ENCODE measurements around the gene DDX23. TPM values are rescaled to one million over a fixed set of nuclear protein-coding genes. Genes with fewer than 3 reads are reported as not detected.

The DDX23 gene
- polyA plus RNA-seq, 1 of the 3 experiments (the other 2 are of a cell fraction) = 50.4 TPM

DNA sequence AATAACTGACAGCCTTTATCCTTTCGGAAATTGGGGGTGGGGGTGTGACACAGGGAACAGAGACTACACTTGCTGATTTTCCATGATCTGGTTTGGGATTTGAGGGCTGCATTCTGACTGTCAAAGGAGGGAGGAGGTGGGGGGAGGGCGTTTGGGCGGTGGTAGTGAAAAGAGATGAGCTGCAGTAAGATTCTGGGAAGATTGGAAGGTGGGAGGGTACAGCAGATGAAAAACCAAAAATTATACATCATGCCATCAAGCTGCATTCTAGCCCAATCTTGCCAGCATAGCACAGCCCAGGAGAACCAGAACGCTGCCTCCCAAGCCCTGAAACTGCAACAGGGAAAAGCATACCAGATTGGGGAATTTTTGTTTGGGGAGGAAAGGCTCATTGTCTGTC is 11.3 kb upstream of the DDX23 start:
- H3K9ac ChIP-seq = no peak overlapping the region
- DNase-seq = no peak
- no peaks in the 10 kb centered on the region for H3K9me2 ChIP-seq
- H4K20me1 ChIP-seq (ENCODE audit: insufficient read depth) = no peaks in the 10 kb centered on the region
- no peaks in the 10 kb centered on the region for H3K79me2 ChIP-seq (ENCODE audit: insufficient read depth)
- no peak overlapping the region for H2AFZ ChIP-seq (ENCODE audit: low read depth)
- no peak overlapping the region for H3K4me3 ChIP-seq (ENCODE audit: low read depth in 2 of 2, low read length in 1 of 2)
- H3K9me3 ChIP-seq = no peaks in the 10 kb centered on the region
- H3K36me3 ChIP-seq (replicated peaks in 1 of 2; ENCODE audit: control insufficient read depth in 1 of 2, insufficient read depth in 2 of 2, low read length in 1 of 2) = no peaks in the 10 kb centered on the region
- 54% methylated on average over 4 of the region's 4 CpGs for WGBS (ENCODE audit: low lambda C conversion rate)
- peaks cover 16% of the 10 kb centered on the region for H3K27me3 ChIP-seq (ENCODE audit: insufficient read depth)
- no peak overlapping the region for H3K4me2 ChIP-seq
- H3F3A ChIP-seq (replicated peaks; ENCODE audit: insufficient read depth) = no peaks in the 10 kb centered on the region
- no peak overlapping the region for H3K27ac ChIP-seq (ENCODE audit: low read depth in 2 of 2, low read length in 1 of 2)
- ChIA-PET CTCF (interaction anchor here (8.1 to 34.8 kb wide), 2 partner anchors 10 to 22 kb away, joined by 95 to 667 read pairs; partner anchors contain the start of gene DDX23), POLR2A (no interaction called here)
- TF ChIP-seq NFIC (IDR thresholded peaks at IDR 0.05; ENCODE audit: borderline replicate concordance) (no peak), FOXM1 (IDR thresholded peaks at IDR 0.05; ENCODE audit: low read depth) (no peak), RAD21 (IDR thresholded peaks at IDR 0.05; ENCODE audit: low read length) (no peak), MEF2A (IDR thresholded peaks at IDR 0.05; ENCODE audit: borderline replicate concordance, low read depth) (no peak), GATA2 (CRISPR knock-in tag; IDR thresholded peaks at IDR 0.05) (no peak), RXRA (IDR thresholded peaks at IDR 0.05; ENCODE audit: borderline replicate concordance, low read depth) (no peak), CHD2 (IDR thresholded peaks at IDR 0.05; ENCODE audit: low read length, partially characterized antibody) (no peak), FOXJ3 (CRISPR knock-in tag; IDR thresholded peaks at IDR 0.05) (no peak), EP300 (IDR thresholded peaks at IDR 0.05; ENCODE audit: borderline replicate concordance in 1 of 2, low read depth in 1 of 2, low read length in 1 of 2) (no peak), FOSL2 (IDR thresholded peaks at IDR 0.05; ENCODE audit: borderline replicate concordance, low read depth) (no peak)
- TF ChIP-seq, protein P1, sequence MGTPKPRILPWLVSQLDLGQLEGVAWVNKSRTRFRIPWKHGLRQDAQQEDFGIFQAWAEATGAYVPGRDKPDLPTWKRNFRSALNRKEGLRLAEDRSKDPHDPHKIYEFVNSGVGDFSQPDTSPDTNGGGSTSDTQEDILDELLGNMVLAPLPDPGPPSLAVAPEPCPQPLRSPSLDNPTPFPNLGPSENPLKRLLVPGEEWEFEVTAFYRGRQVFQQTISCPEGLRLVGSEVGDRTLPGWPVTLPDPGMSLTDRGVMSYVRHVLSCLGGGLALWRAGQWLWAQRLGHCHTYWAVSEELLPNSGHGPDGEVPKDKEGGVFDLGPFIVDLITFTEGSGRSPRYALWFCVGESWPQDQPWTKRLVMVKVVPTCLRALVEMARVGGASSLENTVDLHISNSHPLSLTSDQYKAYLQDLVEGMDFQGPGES (IDR thresholded peaks at IDR 0.05; ENCODE audit: low read depth, low read length) = no peak
- TF ChIP-seq, protein P2, sequence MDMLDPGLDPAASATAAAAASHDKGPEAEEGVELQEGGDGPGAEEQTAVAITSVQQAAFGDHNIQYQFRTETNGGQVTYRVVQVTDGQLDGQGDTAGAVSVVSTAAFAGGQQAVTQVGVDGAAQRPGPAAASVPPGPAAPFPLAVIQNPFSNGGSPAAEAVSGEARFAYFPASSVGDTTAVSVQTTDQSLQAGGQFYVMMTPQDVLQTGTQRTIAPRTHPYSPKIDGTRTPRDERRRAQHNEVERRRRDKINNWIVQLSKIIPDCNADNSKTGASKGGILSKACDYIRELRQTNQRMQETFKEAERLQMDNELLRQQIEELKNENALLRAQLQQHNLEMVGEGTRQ (IDR thresholded peaks at IDR 0.05; ENCODE audit: borderline replicate concordance, low read depth, low read length) = no peak
- TF ChIP-seq, protein P3, sequence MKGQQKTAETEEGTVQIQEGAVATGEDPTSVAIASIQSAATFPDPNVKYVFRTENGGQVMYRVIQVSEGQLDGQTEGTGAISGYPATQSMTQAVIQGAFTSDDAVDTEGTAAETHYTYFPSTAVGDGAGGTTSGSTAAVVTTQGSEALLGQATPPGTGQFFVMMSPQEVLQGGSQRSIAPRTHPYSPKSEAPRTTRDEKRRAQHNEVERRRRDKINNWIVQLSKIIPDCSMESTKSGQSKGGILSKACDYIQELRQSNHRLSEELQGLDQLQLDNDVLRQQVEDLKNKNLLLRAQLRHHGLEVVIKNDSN (IDR thresholded peaks at IDR 0.05; ENCODE audit: borderline replicate concordance, low read depth) = no peak
- H3K4me1 ChIP-seq (ENCODE audit: control insufficient read depth in 1 of 2, insufficient read depth in 2 of 2, low read depth in 1 of 2, low read length in 1 of 2) = peaks cover 0 to 9% of the 10 kb centered on the region in 2 experiments; a peak in 1 of 4 replicates

DNA sequence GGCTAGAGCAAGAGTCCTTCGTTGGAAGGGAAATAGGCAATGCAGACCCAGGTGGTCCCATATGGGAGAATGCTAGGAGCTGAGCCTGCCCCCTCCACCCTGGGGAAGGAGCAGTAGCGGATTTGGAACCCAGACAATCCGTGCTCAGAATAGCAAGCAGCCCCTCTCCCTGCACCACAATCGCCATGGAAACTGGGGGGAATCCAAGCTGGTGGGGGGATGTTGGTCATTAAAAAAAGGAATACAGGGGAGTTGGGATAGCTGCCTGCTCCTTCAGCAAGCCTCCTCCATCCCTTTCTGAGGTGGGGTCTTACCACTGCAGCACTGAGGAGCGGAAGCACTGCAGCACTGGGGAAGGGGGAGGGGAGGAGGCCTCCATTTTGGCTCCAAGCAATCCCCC is 10.8 kb upstream of the DDX23 start:
- no peak for DNase-seq
- ChIA-PET POLR2A (no interaction called here), CTCF (interaction anchor here (8.1 to 34.8 kb wide), 2 partner anchors 10 to 23 kb away, joined by 95 to 667 read pairs; partner anchors contain the start of gene DDX23)
- H3K36me3 ChIP-seq (replicated peaks in 1 of 2; ENCODE audit: control insufficient read depth in 1 of 2, insufficient read depth in 2 of 2, low read length in 1 of 2) = no peaks in the 10 kb centered on the region
- peaks cover 16% of the 10 kb centered on the region for H3K27me3 ChIP-seq (ENCODE audit: insufficient read depth)
- no peak overlapping the region for H3K4me3 ChIP-seq (ENCODE audit: low read depth in 2 of 2, low read length in 1 of 2)
- TF ChIP-seq, protein P4, sequence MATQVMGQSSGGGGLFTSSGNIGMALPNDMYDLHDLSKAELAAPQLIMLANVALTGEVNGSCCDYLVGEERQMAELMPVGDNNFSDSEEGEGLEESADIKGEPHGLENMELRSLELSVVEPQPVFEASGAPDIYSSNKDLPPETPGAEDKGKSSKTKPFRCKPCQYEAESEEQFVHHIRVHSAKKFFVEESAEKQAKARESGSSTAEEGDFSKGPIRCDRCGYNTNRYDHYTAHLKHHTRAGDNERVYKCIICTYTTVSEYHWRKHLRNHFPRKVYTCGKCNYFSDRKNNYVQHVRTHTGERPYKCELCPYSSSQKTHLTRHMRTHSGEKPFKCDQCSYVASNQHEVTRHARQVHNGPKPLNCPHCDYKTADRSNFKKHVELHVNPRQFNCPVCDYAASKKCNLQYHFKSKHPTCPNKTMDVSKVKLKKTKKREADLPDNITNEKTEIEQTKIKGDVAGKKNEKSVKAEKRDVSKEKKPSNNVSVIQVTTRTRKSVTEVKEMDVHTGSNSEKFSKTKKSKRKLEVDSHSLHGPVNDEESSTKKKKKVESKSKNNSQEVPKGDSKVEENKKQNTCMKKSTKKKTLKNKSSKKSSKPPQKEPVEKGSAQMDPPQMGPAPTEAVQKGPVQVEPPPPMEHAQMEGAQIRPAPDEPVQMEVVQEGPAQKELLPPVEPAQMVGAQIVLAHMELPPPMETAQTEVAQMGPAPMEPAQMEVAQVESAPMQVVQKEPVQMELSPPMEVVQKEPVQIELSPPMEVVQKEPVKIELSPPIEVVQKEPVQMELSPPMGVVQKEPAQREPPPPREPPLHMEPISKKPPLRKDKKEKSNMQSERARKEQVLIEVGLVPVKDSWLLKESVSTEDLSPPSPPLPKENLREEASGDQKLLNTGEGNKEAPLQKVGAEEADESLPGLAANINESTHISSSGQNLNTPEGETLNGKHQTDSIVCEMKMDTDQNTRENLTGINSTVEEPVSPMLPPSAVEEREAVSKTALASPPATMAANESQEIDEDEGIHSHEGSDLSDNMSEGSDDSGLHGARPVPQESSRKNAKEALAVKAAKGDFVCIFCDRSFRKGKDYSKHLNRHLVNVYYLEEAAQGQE (IDR thresholded peaks at IDR 0.05; ENCODE audit: low read depth, low read length) = no peak
- TF ChIP-seq, protein P5, sequence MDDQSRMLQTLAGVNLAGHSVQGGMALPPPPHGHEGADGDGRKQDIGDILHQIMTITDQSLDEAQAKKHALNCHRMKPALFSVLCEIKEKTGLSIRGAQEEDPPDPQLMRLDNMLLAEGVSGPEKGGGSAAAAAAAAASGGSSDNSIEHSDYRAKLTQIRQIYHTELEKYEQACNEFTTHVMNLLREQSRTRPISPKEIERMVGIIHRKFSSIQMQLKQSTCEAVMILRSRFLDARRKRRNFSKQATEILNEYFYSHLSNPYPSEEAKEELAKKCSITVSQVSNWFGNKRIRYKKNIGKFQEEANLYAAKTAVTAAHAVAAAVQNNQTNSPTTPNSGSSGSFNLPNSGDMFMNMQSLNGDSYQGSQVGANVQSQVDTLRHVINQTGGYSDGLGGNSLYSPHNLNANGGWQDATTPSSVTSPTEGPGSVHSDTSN (IDR thresholded peaks at IDR 0.05) = no peak
- no peak for TF ChIP-seq RAD21 (IDR thresholded peaks at IDR 0.05; ENCODE audit: low read length)
- no peak for TF ChIP-seq GATA2 (CRISPR knock-in tag; IDR thresholded peaks at IDR 0.05)
- no peaks in the 10 kb centered on the region for H3K9me3 ChIP-seq
- WGBS (ENCODE audit: low lambda C conversion rate) = 49% methylated on average over 5 of the region's 5 CpGs
- H3K27ac ChIP-seq (ENCODE audit: low read depth in 2 of 2, low read length in 1 of 2) = no peak overlapping the region
- no peak overlapping the region for H3K4me2 ChIP-seq
- H3K4me1 ChIP-seq (ENCODE audit: control insufficient read depth in 1 of 2, insufficient read depth in 2 of 2, low read depth in 1 of 2, low read length in 1 of 2) = peaks cover 0 to 9% of the 10 kb centered on the region in 2 experiments; a peak in 1 of 4 replicates
- no peaks in the 10 kb centered on the region for H4K20me1 ChIP-seq (ENCODE audit: insufficient read depth)
- H3F3A ChIP-seq (replicated peaks; ENCODE audit: insufficient read depth) = no peaks in the 10 kb centered on the region
- H3K9me2 ChIP-seq = no peaks in the 10 kb centered on the region
- H3K79me2 ChIP-seq (ENCODE audit: insufficient read depth) = no peaks in the 10 kb centered on the region
- no peak overlapping the region for H2AFZ ChIP-seq (ENCODE audit: low read depth)
- H3K9ac ChIP-seq = no peak overlapping the region

Data from SK-N-SH (cell line).